Measurements from ENCODE around the gene COL12A1. TPM values are rescaled to one million over a fixed set of nuclear protein-coding genes. Genes with fewer than 3 reads are reported as not detected.
A peak's percentile ranks its signal among the peaks of the same experiment; 100 is the strongest.

Gene COL12A1
- total and polyA plus RNA-seq, 9 of the 15 experiments (the other 6 are each of a cell fraction or from before 2014, with no cell fraction given): 0.11 TPM; not detected in 8

DNA sequence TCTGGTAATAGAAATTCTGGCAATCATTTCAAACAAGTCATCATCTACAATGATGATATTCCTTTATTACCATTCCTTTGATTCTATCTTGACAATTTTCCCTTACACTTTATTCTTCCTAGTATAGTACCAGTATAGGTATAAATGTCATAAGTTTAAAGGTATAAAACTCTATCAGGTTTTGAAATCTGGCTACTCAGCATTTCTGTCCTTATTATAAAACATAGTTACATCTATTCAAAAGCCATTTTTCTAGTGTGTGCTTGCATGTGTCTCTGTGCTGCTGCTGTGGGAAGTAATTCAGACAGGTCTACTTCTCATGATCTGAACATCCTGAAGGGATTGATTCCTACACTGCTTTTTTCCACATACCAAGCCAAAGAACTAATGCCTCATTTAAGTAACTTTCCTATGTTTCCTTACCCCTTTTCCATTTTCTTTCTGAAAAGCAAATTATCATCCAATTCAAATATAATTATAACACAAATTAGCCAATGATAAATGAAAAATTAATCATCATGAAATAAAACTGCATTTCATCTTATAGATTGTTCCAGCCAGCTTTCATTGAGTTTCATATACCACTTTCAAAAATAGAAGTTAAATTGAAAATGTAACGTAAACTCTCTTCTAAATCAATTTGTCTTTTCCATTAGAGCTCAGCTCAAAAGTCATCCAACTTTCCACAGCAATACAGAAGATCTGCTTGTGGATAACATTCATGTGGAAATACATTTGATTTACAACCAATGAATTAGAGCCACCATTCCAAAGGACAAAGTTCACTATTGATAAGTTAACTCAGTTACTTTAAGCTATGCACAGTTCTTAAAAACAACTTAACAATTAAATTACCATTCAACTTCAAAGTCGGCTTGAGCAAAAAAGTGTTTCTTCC, 35.9 kb downstream of the COL12A1 start (continued):
- no peak for TF ChIP-seq U2AF2 (optimal IDR thresholded peaks at IDR 0.05; ENCODE audit: low read depth, low read length)
- TF ChIP-seq MAFG (tag; conservative IDR thresholded peaks at IDR 0.05): peak; percentile 30; the same call in 1 of the 2 replicates
- TF ChIP-seq, protein P1, sequence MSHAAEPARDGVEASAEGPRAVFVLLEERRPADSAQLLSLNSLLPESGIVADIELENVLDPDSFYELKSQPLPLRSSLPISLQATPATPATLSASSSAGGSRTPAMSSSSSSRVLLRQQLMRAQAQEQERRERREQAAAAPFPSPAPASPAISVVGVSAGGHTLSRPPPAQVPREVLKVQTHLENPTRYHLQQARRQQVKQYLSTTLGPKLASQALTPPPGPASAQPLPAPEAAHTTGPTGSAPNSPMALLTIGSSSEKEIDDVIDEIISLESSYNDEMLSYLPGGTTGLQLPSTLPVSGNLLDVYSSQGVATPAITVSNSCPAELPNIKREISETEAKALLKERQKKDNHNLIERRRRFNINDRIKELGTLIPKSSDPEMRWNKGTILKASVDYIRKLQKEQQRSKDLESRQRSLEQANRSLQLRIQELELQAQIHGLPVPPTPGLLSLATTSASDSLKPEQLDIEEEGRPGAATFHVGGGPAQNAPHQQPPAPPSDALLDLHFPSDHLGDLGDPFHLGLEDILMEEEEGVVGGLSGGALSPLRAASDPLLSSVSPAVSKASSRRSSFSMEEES (CRISPR knock-in tag; IDR thresholded peaks at IDR 0.05): no peak
- no peak for TF ChIP-seq SP2 (IDR thresholded peaks at IDR 0.05; ENCODE audit: extremely low read depth, low read depth, low read length, poor library complexity, severe bottlenecking)
- no peak for TF ChIP-seq DACH1 (IDR thresholded peaks at IDR 0.05; ENCODE audit: partially characterized antibody)
- no peak for TF ChIP-seq ZNF696 (CRISPR knock-in tag; conservative IDR thresholded peaks at IDR 0.05)
- no peak for TF ChIP-seq MEIS2 (IDR thresholded peaks at IDR 0.05; ENCODE audit: partially characterized antibody)
- no peak for TF ChIP-seq ZNF232 (CRISPR knock-in tag; IDR thresholded peaks at IDR 0.05)
- no peak for TF ChIP-seq MGA (IDR thresholded peaks at IDR 0.05)
- TF ChIP-seq CBFB (CRISPR knock-in tag; IDR thresholded peaks at IDR 0.05): no peak

Data from K562 (cell line).